OCI-LY3 (cell line): Measurements from ENCODE around the gene ARHGEF17.
A peak's percentile ranks its signal among the peaks of the same experiment; 100 is the strongest.

Experiments
- H2AFZ ChIP-seq: fragments of 200-600, 300-600 bp; shearing (Covaris generic); 2 replicates; pipeline ENCODE4 v1.6.0; 2014; ENCODE audit warnings: antibody characterized with exemption, low read depth, low read length
- H3K27ac ChIP-seq: fragments of 200-600, 300-600 bp; sonication (generic); 2 replicates; pipeline ENCODE4 v1.5.1; 2014; ENCODE audit warnings: mild to moderate bottlenecking, low read length, moderate library complexity, mixed read lengths
- H3K27me3 ChIP-seq: fragments of 200-600, 300-600 bp; sonication (generic); 2 replicates; pipeline ENCODE4 v1.6.1; 2014; ENCODE audit warnings: low read depth, low read length, mixed read lengths
- H3K36me3 ChIP-seq: fragments of 200-600, 300-600 bp; sonication (generic); replicated peaks from 2 replicates; pipeline ENCODE3; 2014; ENCODE audit warnings: low read depth, low read length, mixed read lengths
- H3K4me1 ChIP-seq: fragments of 300-600, 200-600 bp; sonication (generic); 2 replicates; pipeline ENCODE4 v1.6.1; 2014; ENCODE audit warnings: low read length, mixed read lengths
- H3K4me2 ChIP-seq: fragments of 200-600, 300-600 bp; sonication (generic); 2 replicates; pipeline ENCODE4 v1.6.1; 2014; ENCODE audit warnings: low read length, mixed read lengths
- H3K4me3 ChIP-seq: fragments of 300-600, 200-600 bp; sonication (generic); 2 replicates; pipeline ENCODE4 v1.5.1; 2014; ENCODE audit warnings: antibody characterized with exemption, mild to moderate bottlenecking, low read length, moderate library complexity
- H3K79me2 ChIP-seq: fragments of 300-600, 200-600 bp; shearing (Covaris generic); 2 replicates; pipeline ENCODE4 v1.6.1; 2014; ENCODE audit warnings: mild to moderate bottlenecking, low read length, mixed read lengths
- H3K9ac ChIP-seq: fragments of 300-600, 200-600 bp; shearing (Covaris generic); 2 replicates; pipeline ENCODE4 v1.6.0; 2014; ENCODE audit warnings: mild to moderate bottlenecking, low read length, moderate library complexity
- H3K9me3 ChIP-seq: fragments of 200-600, 300-600 bp; shearing (Covaris generic); 2 replicates; pipeline ENCODE4 v1.6.1; 2014; ENCODE audit warnings: low read length, mixed read lengths; ENCODE audit not compliant: insufficient read depth
- H4K20me1 ChIP-seq: fragments of 200-600, 300-600 bp; sonication (generic); 2 replicates; pipeline ENCODE4 v1.6.1; 2016; ENCODE audit warnings: low read length, mixed read lengths; ENCODE audit not compliant: insufficient read depth
- EZH2phosphoT487 ChIP-seq: fragments of 200-600 bp; shearing (Covaris generic); IDR thresholded peaks from 2 replicates; pipeline ENCODE4 v1.6.1; 2018; ENCODE audit warnings: antibody characterized with exemption, mixed run types, low read depth
- TF ChIP-seq, protein P1 (sequence below): fragments of 200-600, 300-600 bp; sonication (generic); IDR thresholded peaks from 2 replicates; pipeline ENCODE4 v1.5.1; 2014; ENCODE audit warnings: antibody characterized with exemption, low read length, low read depth

ARHGEF17 gene

DNA sequence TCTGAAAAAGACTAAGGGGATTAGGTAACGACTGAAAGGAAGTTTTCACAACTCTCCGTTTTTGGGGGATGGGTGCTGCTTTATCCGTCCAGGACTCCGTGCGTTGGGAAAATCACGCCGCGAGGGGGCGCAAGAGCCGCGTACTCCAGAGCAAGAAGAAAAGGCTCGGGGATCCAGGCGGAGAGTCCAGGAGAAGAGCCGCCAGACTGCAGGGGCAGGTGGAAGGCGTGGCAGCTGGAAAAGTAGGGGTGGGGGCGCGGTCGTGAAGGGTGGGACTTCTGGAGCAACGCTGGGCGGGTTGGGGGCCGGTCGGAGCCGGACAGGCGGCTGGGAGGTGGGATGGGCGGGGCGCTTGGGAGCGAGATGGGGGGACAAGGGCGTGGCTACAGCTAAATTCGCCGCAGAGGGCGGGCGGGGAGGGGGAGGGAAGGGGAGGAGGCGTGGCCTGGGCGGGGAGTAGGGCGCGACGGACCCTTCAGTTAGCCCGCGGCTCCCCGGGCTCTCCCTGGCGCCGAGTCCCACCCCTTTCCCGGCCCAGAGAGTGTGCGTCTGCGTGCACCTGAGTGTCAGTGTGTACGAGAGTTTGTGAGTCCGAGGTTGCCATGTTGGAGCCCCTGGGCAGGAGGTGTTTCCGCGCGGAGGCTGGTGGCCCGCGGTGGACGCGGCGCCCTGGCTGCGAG is 613 bp upstream of the ARHGEF17 start:
- H3K27ac ChIP-seq = no peak overlapping the region

DNA sequence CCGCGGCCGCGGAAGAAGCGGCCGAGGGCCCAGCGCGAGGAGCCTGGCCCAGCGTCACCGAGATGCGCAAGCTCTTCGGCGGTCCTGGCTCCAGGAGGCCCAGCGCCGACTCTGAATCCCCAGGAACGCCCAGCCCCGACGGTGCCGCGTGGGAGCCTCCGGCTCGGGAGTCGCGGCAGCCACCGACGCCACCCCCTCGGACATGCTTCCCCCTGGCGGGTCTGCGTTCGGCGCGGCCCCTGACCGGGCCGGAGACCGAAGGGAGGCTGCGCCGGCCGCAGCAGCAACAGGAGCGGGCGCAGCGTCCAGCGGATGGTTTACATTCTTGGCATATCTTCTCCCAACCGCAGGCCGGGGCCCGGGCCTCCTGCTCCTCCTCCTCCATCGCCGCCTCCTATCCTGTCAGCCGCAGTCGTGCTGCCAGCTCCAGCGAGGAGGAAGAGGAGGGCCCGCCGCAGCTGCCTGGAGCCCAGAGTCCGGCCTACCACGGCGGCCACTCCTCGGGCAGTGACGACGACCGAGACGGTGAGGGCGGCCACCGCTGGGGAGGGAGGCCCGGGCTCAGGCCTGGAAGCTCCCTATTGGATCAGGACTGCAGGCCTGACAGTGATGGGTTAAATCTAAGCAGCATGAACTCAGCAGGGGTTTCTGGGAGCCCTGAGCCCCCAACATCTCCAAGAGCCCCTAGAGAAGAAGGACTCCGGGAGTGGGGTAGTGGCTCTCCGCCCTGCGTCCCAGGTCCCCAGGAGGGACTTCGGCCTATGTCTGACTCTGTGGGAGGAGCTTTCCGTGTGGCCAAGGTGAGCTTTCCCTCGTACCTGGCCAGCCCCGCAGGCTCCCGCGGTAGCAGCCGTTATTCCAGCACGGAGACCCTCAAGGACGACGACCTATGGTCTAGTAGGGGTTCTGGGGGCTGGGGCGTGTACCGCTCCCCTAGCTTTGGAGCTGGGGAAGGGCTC is 1.2 kb downstream of the ARHGEF17 start:
- no peaks in the 10 kb centered on the region for H3K36me3 ChIP-seq
- H3K27ac ChIP-seq = no peak overlapping the region
- H3K27me3 ChIP-seq = no peaks in the 10 kb centered on the region
- H3K4me2 ChIP-seq = no peak overlapping the region
- peaks cover 16% of the 10 kb centered on the region for H3K4me1 ChIP-seq
- H3K79me2 ChIP-seq = no peaks in the 10 kb centered on the region
- H4K20me1 ChIP-seq = no peaks in the 10 kb centered on the region
- no peaks in the 10 kb centered on the region for H3K9me3 ChIP-seq
- H2AFZ ChIP-seq = no peak overlapping the region
- TF ChIP-seq, protein P1, sequence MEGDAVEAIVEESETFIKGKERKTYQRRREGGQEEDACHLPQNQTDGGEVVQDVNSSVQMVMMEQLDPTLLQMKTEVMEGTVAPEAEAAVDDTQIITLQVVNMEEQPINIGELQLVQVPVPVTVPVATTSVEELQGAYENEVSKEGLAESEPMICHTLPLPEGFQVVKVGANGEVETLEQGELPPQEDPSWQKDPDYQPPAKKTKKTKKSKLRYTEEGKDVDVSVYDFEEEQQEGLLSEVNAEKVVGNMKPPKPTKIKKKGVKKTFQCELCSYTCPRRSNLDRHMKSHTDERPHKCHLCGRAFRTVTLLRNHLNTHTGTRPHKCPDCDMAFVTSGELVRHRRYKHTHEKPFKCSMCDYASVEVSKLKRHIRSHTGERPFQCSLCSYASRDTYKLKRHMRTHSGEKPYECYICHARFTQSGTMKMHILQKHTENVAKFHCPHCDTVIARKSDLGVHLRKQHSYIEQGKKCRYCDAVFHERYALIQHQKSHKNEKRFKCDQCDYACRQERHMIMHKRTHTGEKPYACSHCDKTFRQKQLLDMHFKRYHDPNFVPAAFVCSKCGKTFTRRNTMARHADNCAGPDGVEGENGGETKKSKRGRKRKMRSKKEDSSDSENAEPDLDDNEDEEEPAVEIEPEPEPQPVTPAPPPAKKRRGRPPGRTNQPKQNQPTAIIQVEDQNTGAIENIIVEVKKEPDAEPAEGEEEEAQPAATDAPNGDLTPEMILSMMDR = no peak
- TF ChIP-seq EZH2phosphoT487 = no peak
- H3K4me3 ChIP-seq = no peak overlapping the region
- no peak overlapping the region for H3K9ac ChIP-seq

More for the DNA sequence above, 613 bp upstream of the ARHGEF17 start:
- H2AFZ ChIP-seq = peak overlapping the region; percentile 84
- peak overlapping the region; percentile 75 for H3K4me3 ChIP-seq
- H3K27me3 ChIP-seq = no peaks in the 10 kb centered on the region
- H3K4me2 ChIP-seq = peak overlapping the region; percentile 91
- H3K9ac ChIP-seq = peak overlapping the region; percentile 58
- no peak for TF ChIP-seq EZH2phosphoT487
- TF ChIP-seq, protein P1 = peak; percentile 99
- no peaks in the 10 kb centered on the region for H3K79me2 ChIP-seq
- H4K20me1 ChIP-seq = no peaks in the 10 kb centered on the region
- H3K36me3 ChIP-seq = no peaks in the 10 kb centered on the region
- no peaks in the 10 kb centered on the region for H3K9me3 ChIP-seq
- H3K4me1 ChIP-seq = peaks cover 7% of the 10 kb centered on the region

DNA sequence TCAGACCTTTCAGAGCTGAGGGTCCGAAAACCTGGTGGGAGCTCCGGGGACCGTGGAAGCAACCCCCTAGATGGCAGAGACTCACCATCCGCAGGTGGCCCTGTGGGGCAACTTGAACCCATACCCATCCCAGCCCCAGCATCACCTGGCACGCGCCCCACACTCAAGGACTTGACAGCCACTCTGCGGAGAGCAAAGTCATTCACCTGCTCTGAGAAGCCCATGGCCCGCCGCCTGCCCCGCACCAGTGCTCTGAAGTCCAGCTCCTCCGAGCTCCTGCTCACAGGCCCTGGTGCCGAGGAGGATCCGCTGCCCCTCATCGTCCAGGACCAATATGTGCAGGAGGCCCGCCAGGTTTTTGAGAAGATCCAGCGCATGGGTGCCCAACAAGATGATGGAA is 2.0 kb downstream of the ARHGEF17 start:
- H4K20me1 ChIP-seq = no peaks in the 10 kb centered on the region
- no peak overlapping the region for H3K27ac ChIP-seq
- H3K9ac ChIP-seq = no peak overlapping the region
- no peaks in the 10 kb centered on the region for H3K79me2 ChIP-seq
- H3K36me3 ChIP-seq = no peaks in the 10 kb centered on the region
- H3K9me3 ChIP-seq = no peaks in the 10 kb centered on the region
- H2AFZ ChIP-seq = no peak overlapping the region
- peaks cover 18% of the 10 kb centered on the region for H3K4me1 ChIP-seq
- H3K4me2 ChIP-seq = no peak overlapping the region
- H3K4me3 ChIP-seq = no peak overlapping the region
- TF ChIP-seq, protein P1 = no peak
- no peak for TF ChIP-seq EZH2phosphoT487
- no peaks in the 10 kb centered on the region for H3K27me3 ChIP-seq
